SK-N-SH (cell line): ENCODE data around the gene CD109. TPM values are rescaled to one million over a fixed set of nuclear protein-coding genes. Genes with fewer than 3 reads are reported as not detected.

Experiments
- CTCF ChIA-PET: fragments of 300-600, 350-600 bp; formaldehyde crosslinking; extraction: SDS; loops from one replicate; lab custom pipeline; 2021; lab: Yijun Ruan, JAX
- POLR2A ChIA-PET: fragments of 350-600 bp; sonication (Branson Sonifier 250); formaldehyde crosslinking; extraction: SDS; loops from one replicate; lab custom pipeline; 2020; ENCODE audit warnings: antibody characterized with exemption, inconsistent platforms; lab: Yijun Ruan, JAX
- DNase-seq: peaks from one replicate; pipeline ENCODE4 v3.0.0; 2012
- H2AFZ ChIP-seq: fragments of 200-600 bp; sonication (generic); 2 replicates; pipeline ENCODE4 v1.8.1; 2016; ENCODE audit warnings: antibody characterized with exemption, mild to moderate bottlenecking, low read depth
- H3F3A ChIP-seq: fragments of 200-600 bp; sonication (generic); replicated peaks from 2 replicates; pipeline ENCODE3; 2016; ENCODE audit warnings: antibody characterized with exemption, mild to moderate bottlenecking; ENCODE audit not compliant: insufficient read depth
- H3K27ac ChIP-seq, 2 experiments: fragments of 200-500 bp in 1 of 2; fragments of 200-600 bp in 1 of 2; sonication (Bioruptor generic) in 1 of 2; sonication (generic), shearing (Covaris generic) in 1 of 2; 2 replicates each; pipeline versions ENCODE4 v1.5.1 to v1.6.1; 2014 to 2016; ENCODE audit warnings: low read depth in 2 of 2, inconsistent platforms in 1 of 2, low read length in 1 of 2, mild to moderate bottlenecking in 1 of 2, mixed read lengths in 1 of 2
- H3K27me3 ChIP-seq: fragments of 200-600 bp; sonication (generic), shearing (Covaris generic); 2 replicates; pipeline ENCODE4 v1.6.1; 2016; ENCODE audit warnings: mixed run types; ENCODE audit not compliant: insufficient read depth
- H3K36me3 ChIP-seq, 2 experiments: fragments of 200-500 bp in 1 of 2; fragments of 200-600 bp in 1 of 2; sonication (Bioruptor generic) in 1 of 2; sonication (generic) in 1 of 2; replicated peaks in 1 of 2; 2 replicates each; pipeline versions ENCODE3 to v1.5.1; 2014 to 2016; ENCODE audit warnings: low read length in 1 of 2, mild to moderate bottlenecking in 1 of 2; ENCODE audit not compliant: insufficient read depth in 2 of 2, control insufficient read depth in 1 of 2
- H3K4me1 ChIP-seq, 2 experiments: fragments of 200-500 bp in 1 of 2; fragments of 200-600 bp in 1 of 2; sonication (Bioruptor generic) in 1 of 2; sonication (generic), shearing (Covaris generic) in 1 of 2; 2 replicates each; pipeline versions ENCODE4 v1.5.1 to v1.6.1; 2014 to 2016; ENCODE audit warnings: low read depth in 1 of 2, low read length in 1 of 2, mixed run types in 1 of 2; ENCODE audit not compliant: insufficient read depth in 2 of 2, control insufficient read depth in 1 of 2
- H3K4me2 ChIP-seq: fragments of 200-600 bp; sonication (generic), shearing (Covaris generic); 2 replicates; pipeline ENCODE4 v1.6.1; 2017; ENCODE audit warnings: mixed run types
- H3K4me3 ChIP-seq, 2 experiments: fragments of 200-500 bp in 1 of 2; fragments of 200-600 bp in 1 of 2; sonication (Bioruptor generic) in 1 of 2; sonication (generic), shearing (Covaris generic) in 1 of 2; 2 replicates each; pipeline versions ENCODE4 v1.5.1 to v1.8.1; 2014 to 2016; ENCODE audit warnings: low read depth in 2 of 2, inconsistent platforms in 1 of 2, low read length in 1 of 2, mild to moderate bottlenecking in 1 of 2, mixed read lengths in 1 of 2, moderate library complexity in 1 of 2
- H3K79me2 ChIP-seq: fragments of 200-600 bp; sonication (generic); 2 replicates; pipeline ENCODE4 v1.8.1; 2017; ENCODE audit warnings: mild to moderate bottlenecking; ENCODE audit not compliant: insufficient read depth
- H3K9ac ChIP-seq: fragments of 200-600 bp; sonication (generic); 2 replicates; pipeline ENCODE4 v1.6.1; 2017; ENCODE audit warnings: mixed run types
- H3K9me2 ChIP-seq: fragments of 200-600 bp; sonication (generic); 2 replicates; pipeline ENCODE4 v1.6.1; 2017; ENCODE audit warnings: mixed run types
- H3K9me3 ChIP-seq: fragments of 200-600 bp; sonication (generic); 2 replicates; pipeline ENCODE4 v1.6.1; 2017; ENCODE audit warnings: mixed run types, mild to moderate bottlenecking, moderate library complexity
- H4K20me1 ChIP-seq: fragments of 200-600 bp; sonication (generic); 2 replicates; pipeline ENCODE4 v1.6.1; 2017; ENCODE audit warnings: mild to moderate bottlenecking, mixed run types; ENCODE audit not compliant: insufficient read depth
- CHD2 ChIP-seq: fragments of 150-350 bp; IDR thresholded peaks from 2 replicates; pipeline ENCODE4 v1.6.1; 2018; ENCODE audit warnings: low read length; ENCODE audit not compliant: partially characterized antibody
- ELF1 ChIP-seq: IDR thresholded peaks from 2 replicates; pipeline ENCODE4 v1.4.0; 2012
- EP300 ChIP-seq, 2 experiments: IDR thresholded peaks; 2 replicates each; pipeline versions ENCODE4 v1.4.0 to v1.6.1; 2012; ENCODE audit warnings: borderline replicate concordance in 1 of 2, low read depth in 1 of 2, low read length in 1 of 2
- EZH2phosphoT487 ChIP-seq: fragments of 200-600 bp; sonication (generic); IDR thresholded peaks from 2 replicates; pipeline ENCODE4 v1.6.1; 2017; ENCODE audit warnings: low read depth, mixed run types, mild to moderate bottlenecking, antibody characterized with exemption, moderate library complexity, borderline replicate concordance
- FOXM1 ChIP-seq: IDR thresholded peaks from 2 replicates; pipeline ENCODE4 v1.4.0; 2012; ENCODE audit warnings: low read depth, mild to moderate bottlenecking
- GATA2 ChIP-seq: sonication (generic); formaldehyde crosslinking; IDR thresholded peaks from 2 replicates; pipeline ENCODE4 v1.5.0; 2020; ENCODE audit warnings: mild to moderate bottlenecking, missing genetic modification reagents
- JUND ChIP-seq: IDR thresholded peaks from 2 replicates; pipeline ENCODE4 v1.4.0; 2012
- MXI1 ChIP-seq: IDR thresholded peaks from 2 replicates; pipeline ENCODE4 v1.6.1; 2012; ENCODE audit warnings: mild to moderate bottlenecking, low read depth, low read length, improper control_type of control experiment
- NFIC ChIP-seq: IDR thresholded peaks from 2 replicates; pipeline ENCODE4 v1.4.0; 2012; ENCODE audit warnings: borderline replicate concordance
- NRF1 ChIP-seq: IDR thresholded peaks from 2 replicates; pipeline ENCODE4 v1.6.1; 2012; ENCODE audit warnings: low read depth, mild to moderate bottlenecking, low read length
- RAD21 ChIP-seq: IDR thresholded peaks from 2 replicates; pipeline ENCODE4 v1.6.1; 2012; ENCODE audit warnings: mild to moderate bottlenecking, low read length
- RCOR1 ChIP-seq: fragments of 150-350 bp; IDR thresholded peaks from 2 replicates; pipeline ENCODE4 v1.6.1; 2017; ENCODE audit warnings: antibody characterized with exemption, low read length
- RXRA ChIP-seq: IDR thresholded peaks from 2 replicates; pipeline ENCODE4 v1.4.0; 2012; ENCODE audit warnings: low read depth, mild to moderate bottlenecking, borderline replicate concordance
- SIN3A ChIP-seq: IDR thresholded peaks from 2 replicates; pipeline ENCODE4 v1.6.1; 2012; ENCODE audit warnings: low read depth, mild to moderate bottlenecking, low read length, moderate library complexity, borderline replicate concordance
- SMC3 ChIP-seq: IDR thresholded peaks from 2 replicates; pipeline ENCODE4 v1.6.1; 2012; ENCODE audit warnings: low read depth, low read length, improper control_type of control experiment
- TAF1 ChIP-seq: IDR thresholded peaks from 2 replicates; pipeline ENCODE4 v1.6.1; 2012; ENCODE audit warnings: low read depth, mild to moderate bottlenecking, low read length, moderate library complexity, borderline replicate concordance
- TCF12 ChIP-seq: IDR thresholded peaks from 2 replicates; pipeline ENCODE4 v1.4.0; 2012
- TEAD4 ChIP-seq: IDR thresholded peaks from 2 replicates; pipeline ENCODE4 v1.4.0; 2012; ENCODE audit warnings: mild to moderate bottlenecking, borderline replicate concordance; ENCODE audit not compliant: insufficient read depth
- USF2 ChIP-seq: fragments of 150-350 bp; IDR thresholded peaks from 2 replicates; pipeline ENCODE4 v1.6.1; 2017; ENCODE audit warnings: antibody characterized with exemption, low read length, low read depth, borderline replicate concordance
- YY1 ChIP-seq: IDR thresholded peaks from 2 replicates; pipeline ENCODE4 v1.4.0; 2012; ENCODE audit warnings: low read depth, mild to moderate bottlenecking
- WGBS: methylation state at CpG from one replicate; pipeline ENCODE4 v1.1.6; 2017; ENCODE audit warnings: low lambda C conversion rate; 5-methylcytosine and 5-hydroxymethylcytosine counted together
- polyA plus RNA-seq, 3 experiments: library from polyadenylated mRNA; depleted of rRNA; stranded (reverse); fragments of >200 nt; gene quantifications; 2 replicates each; pipeline ENCODE4 v1.2.3, GENCODE V29; 2012
- TF ChIP-seq, protein P1 (sequence below): IDR thresholded peaks from 2 replicates; pipeline ENCODE4 v1.4.0; 2012; ENCODE audit warnings: low read depth, borderline replicate concordance
- TF ChIP-seq, protein P2 (sequence below): fragments of 150-350 bp; IDR thresholded peaks from 2 replicates; pipeline ENCODE4 v1.6.1; 2016; ENCODE audit warnings: mild to moderate bottlenecking, low read depth, low read length
- TF ChIP-seq, protein P3 (sequence below): fragments of 200-600 bp; sonication (generic); IDR thresholded peaks from 2 replicates; pipeline ENCODE4 v1.6.1; 2017; ENCODE audit warnings: antibody characterized with exemption, mild to moderate bottlenecking, moderate library complexity

CD109 gene
- polyA plus RNA-seq, 1 of the 3 experiments (the other 2 are of a cell fraction), result 19.7 TPM

- no peak overlapping the region for H3K4me2 ChIP-seq
- TF ChIP-seq SMC3 (peak; percentile 82), TCF12 (no peak), RXRA (no peak), GATA2 (CRISPR knock-in tag) (no peak), NRF1 (no peak), EZH2phosphoT487 (no peak), NFIC (no peak), FOXM1 (no peak), SIN3A (no peak), TEAD4 (no peak), RAD21 (peak; percentile 71), ELF1 (no peak), MXI1 (no peak), USF2 (no peak), YY1 (no peak; the same call in 1 of the 2 replicates), CHD2 (no peak), RCOR1 (no peak), JUND (no peak), EP300 (IDR thresholded peaks at IDR 0.05; ENCODE audit: borderline replicate concordance in 1 of 2, low read depth in 1 of 2, low read length in 1 of 2) (no peak), TAF1 (no peak; the same call in 1 of the 2 replicates)
- TF ChIP-seq, protein P1, sequence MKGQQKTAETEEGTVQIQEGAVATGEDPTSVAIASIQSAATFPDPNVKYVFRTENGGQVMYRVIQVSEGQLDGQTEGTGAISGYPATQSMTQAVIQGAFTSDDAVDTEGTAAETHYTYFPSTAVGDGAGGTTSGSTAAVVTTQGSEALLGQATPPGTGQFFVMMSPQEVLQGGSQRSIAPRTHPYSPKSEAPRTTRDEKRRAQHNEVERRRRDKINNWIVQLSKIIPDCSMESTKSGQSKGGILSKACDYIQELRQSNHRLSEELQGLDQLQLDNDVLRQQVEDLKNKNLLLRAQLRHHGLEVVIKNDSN, result no peak
- TF ChIP-seq, protein P2, sequence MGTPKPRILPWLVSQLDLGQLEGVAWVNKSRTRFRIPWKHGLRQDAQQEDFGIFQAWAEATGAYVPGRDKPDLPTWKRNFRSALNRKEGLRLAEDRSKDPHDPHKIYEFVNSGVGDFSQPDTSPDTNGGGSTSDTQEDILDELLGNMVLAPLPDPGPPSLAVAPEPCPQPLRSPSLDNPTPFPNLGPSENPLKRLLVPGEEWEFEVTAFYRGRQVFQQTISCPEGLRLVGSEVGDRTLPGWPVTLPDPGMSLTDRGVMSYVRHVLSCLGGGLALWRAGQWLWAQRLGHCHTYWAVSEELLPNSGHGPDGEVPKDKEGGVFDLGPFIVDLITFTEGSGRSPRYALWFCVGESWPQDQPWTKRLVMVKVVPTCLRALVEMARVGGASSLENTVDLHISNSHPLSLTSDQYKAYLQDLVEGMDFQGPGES, result no peak
- TF ChIP-seq, protein P3, sequence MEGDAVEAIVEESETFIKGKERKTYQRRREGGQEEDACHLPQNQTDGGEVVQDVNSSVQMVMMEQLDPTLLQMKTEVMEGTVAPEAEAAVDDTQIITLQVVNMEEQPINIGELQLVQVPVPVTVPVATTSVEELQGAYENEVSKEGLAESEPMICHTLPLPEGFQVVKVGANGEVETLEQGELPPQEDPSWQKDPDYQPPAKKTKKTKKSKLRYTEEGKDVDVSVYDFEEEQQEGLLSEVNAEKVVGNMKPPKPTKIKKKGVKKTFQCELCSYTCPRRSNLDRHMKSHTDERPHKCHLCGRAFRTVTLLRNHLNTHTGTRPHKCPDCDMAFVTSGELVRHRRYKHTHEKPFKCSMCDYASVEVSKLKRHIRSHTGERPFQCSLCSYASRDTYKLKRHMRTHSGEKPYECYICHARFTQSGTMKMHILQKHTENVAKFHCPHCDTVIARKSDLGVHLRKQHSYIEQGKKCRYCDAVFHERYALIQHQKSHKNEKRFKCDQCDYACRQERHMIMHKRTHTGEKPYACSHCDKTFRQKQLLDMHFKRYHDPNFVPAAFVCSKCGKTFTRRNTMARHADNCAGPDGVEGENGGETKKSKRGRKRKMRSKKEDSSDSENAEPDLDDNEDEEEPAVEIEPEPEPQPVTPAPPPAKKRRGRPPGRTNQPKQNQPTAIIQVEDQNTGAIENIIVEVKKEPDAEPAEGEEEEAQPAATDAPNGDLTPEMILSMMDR, result peak; percentile 94
- TF ChIP-seq, all 33 proteins: peak for 3
- Histone ChIP-seq H3F3A (no peaks in the 10 kb centered on the region), H4K20me1 (no peaks in the 10 kb centered on the region), H3K36me3 (peaks cover 18 to 19% of the 10 kb centered on the region in 2 experiments), H2AFZ (no peak overlapping the region), H3K9ac (no peak overlapping the region), H3K4me3 (peak overlapping the region in 1 of 2 experiments; percentile 13; a peak in 1 of 4 replicates), H3K4me1 (peaks cover 0 to 1% of the 10 kb centered on the region in 2 experiments; a peak in 1 of 4 replicates), H3K27me3 (no peaks in the 10 kb centered on the region), H3K27ac (no peak overlapping the region), H3K9me3 (no peaks in the 10 kb centered on the region), H3K79me2 (no peaks in the 10 kb centered on the region), H3K9me2 (no peaks in the 10 kb centered on the region)
- ChIA-PET POLR2A (no interaction called here), CTCF (interaction anchor here (0.6 to 2.9 kb wide), 28 partner anchors 9 to 1484 kb away, joined by 3 to 19 read pairs (median 4); no protein-coding TSS in a partner anchor)
- DNase-seq, result peak; percentile 54
- 52% methylated on average over 5 of the region's 6 CpGs for WGBS
Observed at GRCh38 chr6:73732845-73733675, 37.1 kb downstream of the CD109 start.
